ENCODE measurements around the gene ORAI3. TPM values are rescaled to one million over a fixed set of nuclear protein-coding genes. Genes with fewer than 3 reads are reported as not detected.

Gene ORAI3
- total RNA-seq, 1 experiment from 2014 or later: 9.0 TPM

GRCh38 chr16:30949650-30950515 is 1.0 kb downstream of the ORAI3 start:
- intact Hi-C loops (cut with micrococcal nuclease): loop anchor here (10.0 kb wide), 2 partner anchors 145 to 495 kb away; partner anchors contain the start of genes VKORC1 and ZNF843
- TF ChIP-seq, protein P1, sequence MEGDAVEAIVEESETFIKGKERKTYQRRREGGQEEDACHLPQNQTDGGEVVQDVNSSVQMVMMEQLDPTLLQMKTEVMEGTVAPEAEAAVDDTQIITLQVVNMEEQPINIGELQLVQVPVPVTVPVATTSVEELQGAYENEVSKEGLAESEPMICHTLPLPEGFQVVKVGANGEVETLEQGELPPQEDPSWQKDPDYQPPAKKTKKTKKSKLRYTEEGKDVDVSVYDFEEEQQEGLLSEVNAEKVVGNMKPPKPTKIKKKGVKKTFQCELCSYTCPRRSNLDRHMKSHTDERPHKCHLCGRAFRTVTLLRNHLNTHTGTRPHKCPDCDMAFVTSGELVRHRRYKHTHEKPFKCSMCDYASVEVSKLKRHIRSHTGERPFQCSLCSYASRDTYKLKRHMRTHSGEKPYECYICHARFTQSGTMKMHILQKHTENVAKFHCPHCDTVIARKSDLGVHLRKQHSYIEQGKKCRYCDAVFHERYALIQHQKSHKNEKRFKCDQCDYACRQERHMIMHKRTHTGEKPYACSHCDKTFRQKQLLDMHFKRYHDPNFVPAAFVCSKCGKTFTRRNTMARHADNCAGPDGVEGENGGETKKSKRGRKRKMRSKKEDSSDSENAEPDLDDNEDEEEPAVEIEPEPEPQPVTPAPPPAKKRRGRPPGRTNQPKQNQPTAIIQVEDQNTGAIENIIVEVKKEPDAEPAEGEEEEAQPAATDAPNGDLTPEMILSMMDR (IDR thresholded peaks at IDR 0.05 in 2 of 3, conservative IDR thresholded peaks at IDR 0.05 in 1 of 3; ENCODE audit: borderline replicate concordance in 1 of 3, insufficient read depth in 1 of 3, low read depth in 2 of 3, low read length in 2 of 3): 0 out of 6 replicates have a peak, but pooled peaks of 1 of the 3 experiments have one; percentile 14
- TF ChIP-seq POLR2AphosphoS5 (IDR thresholded peaks at IDR 0.05; ENCODE audit: low read depth, low read length): peak; percentile 96
- TF ChIP-seq EZH2phosphoT487 (IDR thresholded peaks at IDR 0.05; ENCODE audit: borderline replicate concordance): no peak
- no peak for TF ChIP-seq ATF3 (IDR thresholded peaks at IDR 0.05)
- TF ChIP-seq POLR2A (IDR thresholded peaks at IDR 0.05; ENCODE audit: borderline replicate concordance, extremely low read depth, insufficient read depth, insufficient read length): peak; percentile 67
- TF ChIP-seq EZH2 (IDR thresholded peaks at IDR 0.05): no peak
- TF ChIP-seq EGR1 (IDR thresholded peaks at IDR 0.05; ENCODE audit: low read depth): no peak
- no peak for TF ChIP-seq RAD21 (IDR thresholded peaks at IDR 0.05; ENCODE audit: low read depth)
- TF ChIP-seq SRF (IDR thresholded peaks at IDR 0.05; ENCODE audit: low read depth): no peak
- peak; percentile 37 for TF ChIP-seq YY1 (IDR thresholded peaks at IDR 0.05; ENCODE audit: extremely low read depth, insufficient replicate concordance, low read depth, low read length)
- Histone ChIP-seq H3K4me2 (ENCODE audit: low read length) (peak overlapping the region; percentile 99), H3K9me2 (ENCODE audit: insufficient read depth) (no peaks in the 10 kb centered on the region), H3K9me3 (ENCODE audit: control insufficient read depth in 1 of 2, insufficient read depth in 1 of 2, low read depth in 1 of 2, low read length in 2 of 2) (no peaks in the 10 kb centered on the region), H3K4me3 (replicated peaks in 1 of 2; ENCODE audit: low read depth in 1 of 2, low read length in 2 of 2) (peak overlapping the region; percentile 65 to 77), H3K27me3 (ENCODE audit: insufficient read depth, low read length) (no peaks in the 10 kb centered on the region), H3K9ac (ENCODE audit: low read length) (peak overlapping the region; percentile 82), H3K36me3 (ENCODE audit: control insufficient read depth in 1 of 2, insufficient read depth in 2 of 2, low read length in 2 of 2) (peaks cover 0 to 9% of the 10 kb centered on the region in 2 experiments; a peak in 1 of 4 replicates), H3K27ac (ENCODE audit: low read depth, low read length) (peak overlapping the region; percentile 96), H3K79me2 (ENCODE audit: insufficient read depth, low read length) (peaks cover 3% of the 10 kb centered on the region; the same call in 1 of the 2 replicates), H2AFZ (ENCODE audit: low read depth, low read length, poor library complexity, severe bottlenecking) (no peak overlapping the region), H4K20me1 (ENCODE audit: insufficient read depth) (no peaks in the 10 kb centered on the region), H3K4me1 (ENCODE audit: control insufficient read depth in 1 of 2, insufficient read depth in 2 of 2, low read length in 2 of 2) (peaks cover 21 to 43% of the 10 kb centered on the region in 2 experiments)
- ChIA-PET POLR2A (interaction anchor here (0.6 to 0.9 kb wide), 3 partner anchors 127 to 410 kb away, joined by 3 to 4 read pairs (median 3); partner anchors contain the start of gene KAT8), CTCF (interaction anchor here (0.6 to 1.0 kb wide), 2 partner anchors 10 to 434 kb away, joined by 3 read pairs; no protein-coding TSS in a partner anchor), RAD21 (ENCODE audit: low non-redundant PET in 1 of 2, low total read pairs in 2 of 2, uncharacterized antibody in 2 of 2, unreplicated experiment in 2 of 2) (no interaction called here)
- peak; percentile 79 for DNase-seq (ENCODE audit: low read depth, low spot score)
- ATAC-seq: peak; percentile 63
- BruUV-seq (replicated peaks): no TSS peak
